ENCODE measurements around the gene DLGAP4. TPM values are rescaled to one million over a fixed set of nuclear protein-coding genes. Genes with fewer than 3 reads are reported as not detected.

DLGAP4 gene
- total and polyA plus RNA-seq, 2 of the 13 experiments (the other 11 are each of a cell fraction or from before 2014, with no cell fraction given): 15.2 to 26.7 TPM

GRCh38 chr20:36270744-36271638, 35.1 kb upstream of the DLGAP4 start (continued):
- TF ChIP-seq ATAD3A (CRISPR knock-in tag; IDR thresholded peaks at IDR 0.05) (no peak), SRSF9 (IDR thresholded peaks at IDR 0.05; ENCODE audit: borderline replicate concordance, insufficient read depth, low read depth, low read length, poor library complexity, severe bottlenecking) (no peak), ZNF839 (CRISPR knock-in tag; IDR thresholded peaks at IDR 0.05; ENCODE audit: borderline replicate concordance) (no peak), CHCHD3 (CRISPR knock-in tag; IDR thresholded peaks at IDR 0.05) (no peak), KMT2B (CRISPR knock-in tag; IDR thresholded peaks at IDR 0.05) (0 out of 2 replicates have a peak, but pooled peaks have one; percentile 29), THYN1 (CRISPR knock-in tag; IDR thresholded peaks at IDR 0.05; ENCODE audit: borderline replicate concordance, low read depth) (0 out of 2 replicates have a peak, but pooled peaks have one; percentile 25), SP1 (IDR thresholded peaks at IDR 0.05) (no peak), SP1 (CRISPR knock-in tag; IDR thresholded peaks at IDR 0.05) (no peak), ZNF407 (CRISPR knock-in tag; IDR thresholded peaks at IDR 0.05; ENCODE audit: not compliant biosample characterization) (no peak), HNRNPL (IDR thresholded peaks at IDR 0.05; ENCODE audit: low read depth, low read length) (no peak), SIX1 (CRISPR knock-in tag; IDR thresholded peaks at IDR 0.05; ENCODE audit: borderline replicate concordance) (no peak), ZKSCAN1 (IDR thresholded peaks at IDR 0.05; ENCODE audit: low read length) (no peak), CAMTA2 (CRISPR knock-in tag; IDR thresholded peaks at IDR 0.05; ENCODE audit: borderline replicate concordance) (no peak), HNRNPK (IDR thresholded peaks at IDR 0.05; ENCODE audit: low read depth, low read length, poor library complexity, severe bottlenecking) (no peak), ZBTB33 (CRISPR knock-in tag; IDR thresholded peaks at IDR 0.05) (no peak), SSRP1 (CRISPR knock-in tag; IDR thresholded peaks at IDR 0.05) (no peak; the same call in 1 of the 2 replicates), ZNF777 (CRISPR knock-in tag; IDR thresholded peaks at IDR 0.05) (no peak), EZH2 (conservative IDR thresholded peaks at IDR 0.05; ENCODE audit: low read depth, low read length) (no peak)

Data from HepG2 (cell line).